ENCODE measurements around the gene CPT1B. TPM values are rescaled to one million over a fixed set of nuclear protein-coding genes. Genes with fewer than 3 reads are reported as not detected.
"Not testable (repeated sequence)": the region's sequence is repeated elsewhere in the genome, so short reads cannot be mapped to it uniquely, and the experiment has no call there.

The CPT1B gene
- total RNA-seq, 1 donor from 2014 or later, result 32.7 TPM

DNA sequence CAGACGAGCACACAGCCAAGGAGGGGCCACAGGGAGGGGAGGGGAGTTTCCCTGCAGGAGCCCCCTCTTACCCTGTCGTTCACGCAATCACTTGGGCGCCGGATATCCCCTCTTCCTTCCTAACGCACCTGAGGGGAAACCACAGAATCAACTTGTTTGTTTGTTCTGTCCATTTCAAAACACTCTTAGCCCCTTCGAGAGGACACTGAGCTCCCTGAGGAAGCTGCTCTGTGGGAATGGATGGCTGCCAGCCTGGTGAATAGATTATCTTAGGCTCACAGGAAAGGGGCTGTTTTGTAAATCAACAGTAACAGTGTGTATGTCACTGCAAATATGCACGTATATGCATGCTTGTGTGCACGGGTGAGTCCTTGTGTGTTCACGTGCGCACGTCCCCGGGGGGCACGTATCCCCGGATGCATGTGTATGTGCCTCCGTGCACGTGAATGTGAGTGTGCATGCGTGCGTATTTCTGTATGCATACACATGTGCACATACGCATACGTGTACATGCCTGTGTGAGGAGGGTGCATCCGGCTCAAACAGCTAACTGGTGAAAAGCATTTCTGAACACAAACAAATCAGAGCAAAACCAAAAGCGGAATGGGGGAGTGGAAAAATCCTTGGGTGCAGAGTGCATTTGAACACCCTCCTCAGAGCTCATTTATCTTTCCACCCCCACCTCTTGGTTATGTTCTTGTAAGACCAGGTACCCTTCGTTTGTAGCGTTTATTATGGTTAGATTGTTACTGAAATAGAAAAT is 42.5 kb upstream of the CPT1B start:
- H3K27ac ChIP-seq (ENCODE audit: low read depth, low read length), result no peak overlapping the region
- no peaks in the 10 kb centered on the region for H3K4me1 ChIP-seq (ENCODE audit: insufficient read depth, low read length)
- no peaks in the 10 kb centered on the region for H3K9me3 Mint-ChIP-seq (ENCODE audit: unreplicated experiment)
- peaks cover 2% of the 10 kb centered on the region for H3K36me3 Mint-ChIP-seq (ENCODE audit: low read depth, unreplicated experiment)
- peaks cover 4% of the 10 kb centered on the region for H3K4me1 Mint-ChIP-seq (ENCODE audit: low read depth, unreplicated experiment)
- H3K79me2 ChIP-seq (ENCODE audit: insufficient read depth, low read length), result no peaks in the 10 kb centered on the region
- H3K36me3 ChIP-seq (ENCODE audit: insufficient read depth, low read length), result no peaks in the 10 kb centered on the region
- FAIRE-seq, result no peak
- H3K27me3 ChIP-seq (ENCODE audit: insufficient read depth, low read length), result peaks cover 16% of the 10 kb centered on the region
- no peak for TF ChIP-seq EZH2 (IDR thresholded peaks at IDR 0.05; ENCODE audit: insufficient read depth, low read length)
- TF ChIP-seq, protein P1, sequence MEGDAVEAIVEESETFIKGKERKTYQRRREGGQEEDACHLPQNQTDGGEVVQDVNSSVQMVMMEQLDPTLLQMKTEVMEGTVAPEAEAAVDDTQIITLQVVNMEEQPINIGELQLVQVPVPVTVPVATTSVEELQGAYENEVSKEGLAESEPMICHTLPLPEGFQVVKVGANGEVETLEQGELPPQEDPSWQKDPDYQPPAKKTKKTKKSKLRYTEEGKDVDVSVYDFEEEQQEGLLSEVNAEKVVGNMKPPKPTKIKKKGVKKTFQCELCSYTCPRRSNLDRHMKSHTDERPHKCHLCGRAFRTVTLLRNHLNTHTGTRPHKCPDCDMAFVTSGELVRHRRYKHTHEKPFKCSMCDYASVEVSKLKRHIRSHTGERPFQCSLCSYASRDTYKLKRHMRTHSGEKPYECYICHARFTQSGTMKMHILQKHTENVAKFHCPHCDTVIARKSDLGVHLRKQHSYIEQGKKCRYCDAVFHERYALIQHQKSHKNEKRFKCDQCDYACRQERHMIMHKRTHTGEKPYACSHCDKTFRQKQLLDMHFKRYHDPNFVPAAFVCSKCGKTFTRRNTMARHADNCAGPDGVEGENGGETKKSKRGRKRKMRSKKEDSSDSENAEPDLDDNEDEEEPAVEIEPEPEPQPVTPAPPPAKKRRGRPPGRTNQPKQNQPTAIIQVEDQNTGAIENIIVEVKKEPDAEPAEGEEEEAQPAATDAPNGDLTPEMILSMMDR (IDR thresholded peaks at IDR 0.05; ENCODE audit: insufficient read depth, low read depth, low read length), result no peak
- peaks cover 9% of the 10 kb centered on the region for H4K20me1 ChIP-seq (ENCODE audit: insufficient read depth, low read length)
- no peak overlapping the region for H3K4me3 ChIP-seq (ENCODE audit: insufficient read depth, low read depth, low read length)
- peak overlapping the region; percentile 32 for H3K9ac ChIP-seq (ENCODE audit: low read length)
- peak overlapping the region; percentile 66 for H3K4me2 ChIP-seq (ENCODE audit: low read length)
- no peak overlapping the region for H3K27ac Mint-ChIP-seq (ENCODE audit: unreplicated experiment)
- H3K27me3 Mint-ChIP-seq (ENCODE audit: low read depth, unreplicated experiment), result peaks cover 15% of the 10 kb centered on the region
- peak; percentile 23 for DNase-seq (ENCODE audit: low read depth)
- H2AFZ ChIP-seq (ENCODE audit: low read depth, low read length), result no peak overlapping the region
- H3K9me3 ChIP-seq (ENCODE audit: insufficient read depth, low read depth, low read length), result no peaks in the 10 kb centered on the region
- H3K4me3 Mint-ChIP-seq (ENCODE audit: unreplicated experiment), result no peak overlapping the region

DNA sequence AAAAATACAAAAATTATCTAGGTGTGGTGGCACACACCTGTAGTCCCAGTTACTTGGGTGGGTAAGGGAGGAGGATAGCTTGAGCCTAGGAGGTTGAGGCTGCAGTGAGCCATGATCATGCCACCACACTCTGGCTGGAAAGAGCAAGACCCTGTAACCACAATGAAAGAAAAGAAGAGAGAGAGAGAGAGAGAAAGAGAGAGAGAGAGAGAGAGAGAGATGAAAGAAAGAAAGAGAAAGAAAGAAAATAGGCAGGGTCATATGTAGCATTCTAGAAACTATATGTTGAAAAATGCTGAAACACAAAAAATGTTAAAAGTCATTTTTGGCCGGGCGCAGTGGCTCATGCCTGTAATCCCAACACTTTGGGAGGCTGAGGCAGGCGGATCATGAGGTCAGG is 36.1 kb upstream of the CPT1B start:
- H4K20me1 ChIP-seq (ENCODE audit: insufficient read depth, low read length); H3K27ac Mint-ChIP-seq (ENCODE audit: unreplicated experiment); H3K36me3 Mint-ChIP-seq (ENCODE audit: low read depth, unreplicated experiment); FAIRE-seq; H3K4me3 ChIP-seq (ENCODE audit: insufficient read depth, low read depth, low read length); H3K4me3 Mint-ChIP-seq (ENCODE audit: unreplicated experiment); H2AFZ ChIP-seq (ENCODE audit: low read depth, low read length); H3K27ac ChIP-seq (ENCODE audit: low read depth, low read length); H3K36me3 ChIP-seq (ENCODE audit: insufficient read depth, low read length); H3K9ac ChIP-seq (ENCODE audit: low read length); H3K4me1 ChIP-seq (ENCODE audit: insufficient read depth, low read length); H3K9me3 ChIP-seq (ENCODE audit: insufficient read depth, low read depth, low read length); H3K27me3 ChIP-seq (ENCODE audit: insufficient read depth, low read length); H3K4me1 Mint-ChIP-seq (ENCODE audit: low read depth, unreplicated experiment); DNase-seq (ENCODE audit: low read depth); H3K79me2 ChIP-seq (ENCODE audit: insufficient read depth, low read length); H3K9me3 Mint-ChIP-seq (ENCODE audit: unreplicated experiment); H3K4me2 ChIP-seq (ENCODE audit: low read length): not testable (repeated sequence)
- peaks cover 44% of the 10 kb centered on the region for H3K27me3 Mint-ChIP-seq (ENCODE audit: low read depth, unreplicated experiment)

DNA sequence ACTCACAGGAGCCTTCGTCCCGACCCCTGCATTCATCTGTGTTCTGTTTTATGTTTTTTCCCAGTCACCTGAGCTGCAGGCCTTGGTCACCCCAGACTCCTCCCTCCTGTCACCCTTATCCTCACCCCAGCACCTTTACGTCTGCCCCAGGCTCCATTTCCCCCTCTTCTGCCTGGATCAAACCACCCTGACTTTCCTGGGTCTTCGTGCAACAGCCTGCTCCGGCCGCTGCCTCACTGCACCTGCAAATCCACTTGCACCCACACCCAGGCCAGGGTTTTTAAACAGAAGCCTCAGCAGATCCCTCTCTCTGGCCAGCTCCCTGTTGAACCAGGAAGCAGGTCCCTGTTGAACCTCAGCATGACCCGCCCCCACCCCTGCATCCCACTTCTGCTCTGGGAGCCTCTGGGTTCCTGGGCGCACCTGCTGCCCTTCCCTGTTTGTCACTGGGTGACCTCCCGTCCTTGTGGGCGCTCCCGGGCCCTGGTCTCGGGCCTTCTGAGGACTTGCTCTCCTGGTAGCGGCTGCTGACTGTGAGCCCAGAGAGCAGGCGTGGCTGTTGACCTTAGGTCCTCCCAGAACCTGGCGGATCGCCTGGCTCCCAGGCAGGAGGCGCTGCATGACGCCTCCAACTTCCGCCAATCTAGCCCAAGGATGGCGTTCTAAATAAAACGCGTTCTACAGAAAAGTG is 35.2 kb upstream of the CPT1B start:
- Histone ChIP-seq H3K36me3 (ENCODE audit: insufficient read depth, low read length) (no peaks in the 10 kb centered on the region), H3K4me1 (ENCODE audit: insufficient read depth, low read length) (no peaks in the 10 kb centered on the region), H3K4me2 (ENCODE audit: low read length) (no peak overlapping the region), H3K79me2 (ENCODE audit: insufficient read depth, low read length) (no peaks in the 10 kb centered on the region), H3K9ac (ENCODE audit: low read length) (no peak overlapping the region), H3K9me3 (ENCODE audit: insufficient read depth, low read depth, low read length) (no peaks in the 10 kb centered on the region), H3K27me3 (ENCODE audit: insufficient read depth, low read length) (peaks cover 6% of the 10 kb centered on the region), H3K27ac (ENCODE audit: low read depth, low read length) (no peak overlapping the region), H3K4me3 (ENCODE audit: insufficient read depth, low read depth, low read length) (no peak overlapping the region), H2AFZ (ENCODE audit: low read depth, low read length) (no peak overlapping the region), H4K20me1 (ENCODE audit: insufficient read depth, low read length) (no peaks in the 10 kb centered on the region)
- H3K9me3 Mint-ChIP-seq (ENCODE audit: unreplicated experiment), result no peaks in the 10 kb centered on the region
- TF ChIP-seq, protein P1 (IDR thresholded peaks at IDR 0.05; ENCODE audit: insufficient read depth, low read depth, low read length), result no peak
- no peak for TF ChIP-seq EZH2 (IDR thresholded peaks at IDR 0.05; ENCODE audit: insufficient read depth, low read length)
- FAIRE-seq (no peak), DNase-seq (ENCODE audit: low read depth) (no peak)
- peak overlapping the region; percentile 58 for H3K27ac Mint-ChIP-seq (ENCODE audit: unreplicated experiment)
- no peaks in the 10 kb centered on the region for H3K4me1 Mint-ChIP-seq (ENCODE audit: low read depth, unreplicated experiment)
- H3K27me3 Mint-ChIP-seq (ENCODE audit: low read depth, unreplicated experiment), result peaks cover 50% of the 10 kb centered on the region
- H3K36me3 Mint-ChIP-seq (ENCODE audit: low read depth, unreplicated experiment), result no peaks in the 10 kb centered on the region
- H3K4me3 Mint-ChIP-seq (ENCODE audit: unreplicated experiment), result no peak overlapping the region
